PFSK-1 (cell line): ENCODE results near the gene TSPAN5.

Source experiments
- FOXP2 ChIP-seq: optimal IDR thresholded peaks from 2 replicates; pipeline ENCODE3; 2011; ENCODE audit warnings: borderline replicate concordance, control low read depth, inconsistent platforms; ENCODE audit not compliant: insufficient read depth; ENCODE audit errors: extremely low read length, extremely low read depth
- POLR2AphosphoS5 ChIP-seq: IDR thresholded peaks from 2 replicates; pipeline ENCODE4 v1.6.1; 2012; ENCODE audit warnings: low read depth, mild to moderate bottlenecking, control low read depth, low read length, moderate library complexity
- SIN3A ChIP-seq: IDR thresholded peaks from 2 replicates; pipeline ENCODE4 v1.6.1; 2012; ENCODE audit warnings: mild to moderate bottlenecking, low read length, moderate library complexity, borderline replicate concordance; ENCODE audit not compliant: insufficient read depth
- TAF1 ChIP-seq: IDR thresholded peaks from 2 replicates; pipeline ENCODE4 v1.6.1; 2012; ENCODE audit warnings: low read length, control low read depth, borderline replicate concordance; ENCODE audit not compliant: insufficient read depth
- TF ChIP-seq, protein P1 (sequence below), 2 experiments: IDR thresholded peaks; 2 replicates each; pipeline versions ENCODE4 v1.6.1 to v1.8.0; 2011 to 2012; ENCODE audit warnings: low read depth in 2 of 2, low read length in 2 of 2, control low read depth in 1 of 2, inconsistent platforms in 1 of 2, mild to moderate bottlenecking in 1 of 2, moderate library complexity in 1 of 2; ENCODE audit not compliant: insufficient read depth in 1 of 2

Gene TSPAN5

DNA sequence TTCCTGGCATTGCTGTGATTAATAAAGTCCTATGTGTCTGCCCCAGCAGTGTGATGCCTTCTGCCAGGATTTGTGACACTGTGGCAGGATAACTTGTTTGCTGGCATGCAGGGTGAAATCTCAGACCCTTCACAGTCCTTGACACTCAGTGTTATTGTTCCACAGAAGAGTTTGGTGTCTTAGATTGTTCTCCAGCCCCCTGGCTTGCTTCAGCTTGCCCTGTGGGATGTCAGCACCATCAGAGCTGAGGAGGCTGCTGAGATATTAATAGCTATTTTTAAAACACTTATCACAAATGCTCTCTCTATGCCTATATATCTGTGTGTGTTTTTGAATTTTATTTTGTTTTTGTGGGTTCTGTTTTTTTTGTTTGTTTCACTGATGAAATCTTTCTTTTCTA, 136.9 kb downstream of the TSPAN5 start:
- TF ChIP-seq FOXP2, result no peak
- no peak for TF ChIP-seq SIN3A
- TF ChIP-seq TAF1, result no peak
- TF ChIP-seq, protein P1, sequence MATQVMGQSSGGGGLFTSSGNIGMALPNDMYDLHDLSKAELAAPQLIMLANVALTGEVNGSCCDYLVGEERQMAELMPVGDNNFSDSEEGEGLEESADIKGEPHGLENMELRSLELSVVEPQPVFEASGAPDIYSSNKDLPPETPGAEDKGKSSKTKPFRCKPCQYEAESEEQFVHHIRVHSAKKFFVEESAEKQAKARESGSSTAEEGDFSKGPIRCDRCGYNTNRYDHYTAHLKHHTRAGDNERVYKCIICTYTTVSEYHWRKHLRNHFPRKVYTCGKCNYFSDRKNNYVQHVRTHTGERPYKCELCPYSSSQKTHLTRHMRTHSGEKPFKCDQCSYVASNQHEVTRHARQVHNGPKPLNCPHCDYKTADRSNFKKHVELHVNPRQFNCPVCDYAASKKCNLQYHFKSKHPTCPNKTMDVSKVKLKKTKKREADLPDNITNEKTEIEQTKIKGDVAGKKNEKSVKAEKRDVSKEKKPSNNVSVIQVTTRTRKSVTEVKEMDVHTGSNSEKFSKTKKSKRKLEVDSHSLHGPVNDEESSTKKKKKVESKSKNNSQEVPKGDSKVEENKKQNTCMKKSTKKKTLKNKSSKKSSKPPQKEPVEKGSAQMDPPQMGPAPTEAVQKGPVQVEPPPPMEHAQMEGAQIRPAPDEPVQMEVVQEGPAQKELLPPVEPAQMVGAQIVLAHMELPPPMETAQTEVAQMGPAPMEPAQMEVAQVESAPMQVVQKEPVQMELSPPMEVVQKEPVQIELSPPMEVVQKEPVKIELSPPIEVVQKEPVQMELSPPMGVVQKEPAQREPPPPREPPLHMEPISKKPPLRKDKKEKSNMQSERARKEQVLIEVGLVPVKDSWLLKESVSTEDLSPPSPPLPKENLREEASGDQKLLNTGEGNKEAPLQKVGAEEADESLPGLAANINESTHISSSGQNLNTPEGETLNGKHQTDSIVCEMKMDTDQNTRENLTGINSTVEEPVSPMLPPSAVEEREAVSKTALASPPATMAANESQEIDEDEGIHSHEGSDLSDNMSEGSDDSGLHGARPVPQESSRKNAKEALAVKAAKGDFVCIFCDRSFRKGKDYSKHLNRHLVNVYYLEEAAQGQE (IDR thresholded peaks at IDR 0.05; ENCODE audit: insufficient read depth in 1 of 2, low read depth in 2 of 2, low read length in 2 of 2), result no peak
- TF ChIP-seq POLR2AphosphoS5, result no peak

DNA sequence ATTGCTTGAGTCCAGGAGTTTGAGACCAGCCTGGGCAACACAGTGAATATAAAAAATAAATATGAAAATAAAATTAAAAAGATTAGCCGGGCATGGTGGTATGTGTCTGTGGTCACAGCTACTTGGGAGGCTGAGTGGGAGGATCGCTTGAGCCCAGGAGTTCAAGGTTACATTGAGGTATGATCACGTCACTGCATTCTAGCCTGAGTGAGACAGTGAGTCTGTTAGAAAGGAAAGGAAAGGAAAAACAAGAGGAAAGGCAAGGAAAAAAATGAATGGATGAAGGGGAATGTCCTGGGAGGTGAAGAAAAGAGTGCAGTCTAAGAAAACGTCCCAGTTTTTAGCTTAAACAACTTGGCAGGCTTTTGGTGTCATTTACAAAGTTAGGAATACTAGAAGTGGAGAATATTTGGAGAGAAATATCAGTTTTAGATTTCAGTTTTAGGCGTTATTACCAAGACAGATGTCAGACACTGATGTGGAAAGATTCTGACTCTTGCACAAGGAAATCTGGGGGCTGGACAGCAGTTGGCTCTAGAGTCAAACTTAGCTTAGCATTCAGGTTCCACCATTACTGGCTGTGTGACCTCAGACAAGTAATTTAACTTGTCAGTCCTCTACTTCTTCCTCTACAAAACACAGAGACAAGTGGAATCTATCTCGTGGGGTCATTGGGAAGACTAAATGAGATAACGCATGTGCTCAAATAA, 139.0 kb downstream of the TSPAN5 start:
- TF ChIP-seq, protein P1 (IDR thresholded peaks at IDR 0.05; ENCODE audit: insufficient read depth in 1 of 2, low read depth in 2 of 2, low read length in 2 of 2), result no peak

DNA sequence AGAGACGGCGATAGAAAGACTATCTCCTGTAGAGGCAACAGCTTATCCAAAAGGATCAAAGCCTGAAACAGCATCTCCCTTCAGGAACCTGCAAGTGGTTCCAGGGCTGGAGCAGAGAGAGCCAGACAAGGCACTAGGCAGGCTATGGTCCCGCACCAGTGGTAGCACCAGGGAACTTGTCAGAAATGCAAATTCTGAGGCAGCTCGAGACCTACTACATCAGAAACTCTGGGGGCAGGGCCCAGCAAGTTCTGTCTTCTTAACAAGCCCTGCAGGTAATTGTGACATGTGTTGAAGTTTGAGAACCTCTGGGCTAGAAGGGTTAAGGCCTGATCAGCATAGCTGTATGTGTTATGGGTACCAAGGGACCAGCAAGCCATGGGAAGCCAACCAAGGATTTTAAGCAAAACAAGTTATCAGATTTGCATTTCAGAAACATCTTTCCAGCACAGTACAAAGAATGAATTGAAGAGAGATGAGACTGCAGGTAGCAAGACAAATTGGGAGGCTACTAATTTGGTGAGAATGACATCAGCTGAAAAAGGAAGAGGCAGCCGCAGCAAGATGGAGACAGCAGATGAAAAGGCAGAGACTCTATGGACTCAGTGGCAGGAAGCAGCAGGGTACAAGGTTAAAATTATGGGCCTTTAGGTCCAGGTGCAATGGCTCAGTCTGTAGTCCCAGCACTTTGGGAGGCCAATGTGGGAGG, 139.7 kb downstream of the TSPAN5 start:
- TF ChIP-seq FOXP2 (no peak), TAF1 (no peak), SIN3A (no peak), POLR2AphosphoS5 (no peak)
- TF ChIP-seq, protein P1 (IDR thresholded peaks at IDR 0.05; ENCODE audit: insufficient read depth in 1 of 2, low read depth in 2 of 2, low read length in 2 of 2), result no peak

DNA sequence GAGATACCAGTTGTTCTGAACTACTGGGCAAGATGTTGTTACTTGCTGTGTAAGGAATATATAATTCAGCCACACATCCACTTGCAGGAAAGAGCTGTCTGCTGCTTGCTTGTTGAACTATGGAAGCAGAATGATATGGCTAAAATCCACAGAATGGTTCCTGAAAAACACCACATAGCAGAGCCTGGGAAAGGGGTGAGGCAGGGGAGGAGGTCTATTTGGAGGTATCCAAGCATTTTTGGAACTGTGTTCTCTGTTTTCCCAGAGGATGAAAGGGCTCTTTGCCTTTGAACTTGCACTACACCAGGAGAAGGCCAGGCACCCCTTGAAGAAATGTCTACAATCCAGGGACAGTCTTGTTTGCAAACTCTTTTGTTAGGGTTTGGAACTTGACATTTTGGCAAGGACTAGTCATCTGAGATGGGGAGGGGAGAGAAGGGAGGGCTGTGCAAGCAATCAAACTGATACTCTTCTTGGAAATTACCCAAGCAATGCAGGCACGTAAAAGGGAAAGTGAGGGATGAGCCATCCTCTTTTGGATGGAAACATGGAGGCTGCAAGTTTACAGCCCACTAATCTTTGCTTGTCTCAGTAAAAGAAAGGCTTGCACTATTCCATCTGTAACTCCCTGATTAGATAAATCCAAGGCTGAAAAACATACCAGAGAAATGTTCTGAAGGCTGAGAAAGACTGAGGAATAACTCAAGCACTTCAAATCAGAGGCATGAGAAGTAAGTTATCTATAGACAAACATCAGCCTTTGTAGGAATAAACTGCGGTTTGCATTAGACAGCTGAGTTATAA, 141.0 kb downstream of the TSPAN5 start:
- TF ChIP-seq SIN3A (no peak), FOXP2 (no peak), POLR2AphosphoS5 (no peak), TAF1 (no peak)
- TF ChIP-seq, protein P1 (IDR thresholded peaks at IDR 0.05; ENCODE audit: insufficient read depth in 1 of 2, low read depth in 2 of 2, low read length in 2 of 2), result no peak
